HCT116 (cell line): Measurements from ENCODE around the gene ADK. TPM values are rescaled to one million over a fixed set of nuclear protein-coding genes. Genes with fewer than 3 reads are reported as not detected.

ENCODE experiments used
- ATAC-seq: fragments of 200-7000 bp; cut with Tn5 transposase; 2 replicates; pipeline ENCODE4 v1.9.1; 2020; ENCODE audit warnings: mild to moderate bottlenecking, moderate library complexity
- BruUV-seq: library from RNA; stranded (reverse); fragments of 400-500 nt; replicated peaks from 2 replicates; lab custom pipeline; 2021; lab: Mats Ljungman, UMichigan
- CTCF ChIA-PET: fragments of 300-600 bp; sonication (Branson Sonifier 250); formaldehyde crosslinking; loops from one replicate; lab custom pipeline; 2021; ENCODE audit warnings: antibody characterized with exemption; lab: Charles Lee
- POLR2A ChIA-PET: fragments of 300-600, 350-600 bp; sonication (Branson Sonifier 250); formaldehyde crosslinking; loops from one replicate; lab custom pipeline; 2021; ENCODE audit warnings: antibody characterized with exemption; lab: Charles Lee
- RAD21 ChIA-PET, 2 experiments: fragments of 300-600 bp; sonication (Branson Sonifier 250); formaldehyde crosslinking; loops; one replicate each; lab custom pipeline; 2023; ENCODE audit warnings: low total read pairs in 2 of 2; ENCODE audit not compliant: uncharacterized antibody in 2 of 2, unreplicated experiment in 2 of 2, low non-redundant PET in 1 of 2; lab: Charles Lee
- DNase-seq: peaks from one replicate; pipeline ENCODE4 v3.0.0-alpha.2; 2010; ENCODE audit warnings: low read depth, low spot score
- H2AFZ ChIP-seq: fragments of 200-600 bp; shearing (Covaris generic), sonication (generic); 2 replicates; pipeline ENCODE4 v1.6.1; 2017; ENCODE audit warnings: low read depth, mixed run types, mixed read lengths, antibody characterized with exemption, low read length; ENCODE audit not compliant: poor library complexity, severe bottlenecking
- H3K27ac ChIP-seq: 2 replicates; pipeline ENCODE4 v1.5.1; 2012; ENCODE audit warnings: low read depth, low read length
- H3K27me3 ChIP-seq: fragments of 200-600 bp; sonication (generic); 2 replicates; pipeline ENCODE4 v1.6.1; 2016; ENCODE audit warnings: mixed run types, low read length, mixed read lengths; ENCODE audit not compliant: insufficient read depth
- H3K36me3 ChIP-seq, 2 experiments: fragments of 200-500 bp in 1 of 2; fragments of 200-600 bp in 1 of 2; sonication (Bioruptor generic) in 1 of 2; sonication (generic) in 1 of 2; 2 replicates each; pipeline versions ENCODE4 v1.5.1 to v1.6.1; 2014 to 2016; ENCODE audit warnings: low read length in 2 of 2, inconsistent platforms in 1 of 2, mixed read lengths in 1 of 2, mixed run types in 1 of 2; ENCODE audit not compliant: insufficient read depth in 2 of 2, control insufficient read depth in 1 of 2
- H3K4me1 ChIP-seq, 2 experiments: fragments of 200-600 bp in 1 of 2; sonication (generic) in 1 of 2; 2 replicates each; pipeline versions ENCODE4 v1.5.1 to v1.6.1; 2012 to 2017; ENCODE audit warnings: low read length in 2 of 2, inconsistent platforms in 1 of 2, mild to moderate bottlenecking in 1 of 2, mixed read lengths in 1 of 2, mixed run types in 1 of 2, moderate library complexity in 1 of 2; ENCODE audit not compliant: insufficient read depth in 2 of 2, control insufficient read depth in 1 of 2
- H3K4me2 ChIP-seq: fragments of 200-600 bp; sonication (generic); 2 replicates; pipeline ENCODE4 v1.6.1; 2017; ENCODE audit warnings: mixed run types, low read length, mixed read lengths
- H3K4me3 ChIP-seq, 2 experiments: fragments of 200-600 bp in 1 of 2; sonication (generic) in 1 of 2; replicated peaks in 1 of 2; 2 replicates each; pipeline ENCODE4 v1.5.1; 2011 to 2016; ENCODE audit warnings: low read length in 2 of 2, control low read depth in 1 of 2, low read depth in 1 of 2, mild to moderate bottlenecking in 1 of 2, mixed read lengths in 1 of 2, mixed run types in 1 of 2
- H3K79me2 ChIP-seq: fragments of 200-600 bp; sonication (generic); 2 replicates; pipeline ENCODE4 v1.6.1; 2017; ENCODE audit warnings: mild to moderate bottlenecking, mixed run types, low read length, moderate library complexity, mixed read lengths; ENCODE audit not compliant: insufficient read depth
- H3K9ac ChIP-seq: fragments of 200-600 bp; sonication (generic); 2 replicates; pipeline ENCODE4 v1.6.1; 2016; ENCODE audit warnings: low read length, mixed read lengths
- H3K9me2 ChIP-seq: fragments of 200-600 bp; sonication (generic), shearing (Covaris generic); 2 replicates; pipeline ENCODE4 v1.6.1; 2017; ENCODE audit warnings: mixed run types, mild to moderate bottlenecking, moderate library complexity; ENCODE audit not compliant: insufficient read depth
- H3K9me3 ChIP-seq, 2 experiments: fragments of 200-500 bp in 1 of 2; fragments of 200-600 bp in 1 of 2; sonication (Bioruptor generic) in 1 of 2; sonication (generic) in 1 of 2; 2 replicates each; pipeline ENCODE4 v1.6.1; 2014 to 2017; ENCODE audit warnings: low read length in 2 of 2, mixed read lengths in 2 of 2, inconsistent platforms in 1 of 2, low read depth in 1 of 2, mild to moderate bottlenecking in 1 of 2, mixed run types in 1 of 2, moderate library complexity in 1 of 2; ENCODE audit not compliant: control insufficient read depth in 1 of 2, insufficient read depth in 1 of 2
- H4K20me1 ChIP-seq: fragments of 200-600 bp; sonication (generic), shearing (Covaris generic); 2 replicates; pipeline ENCODE4 v1.6.1; 2017; ENCODE audit warnings: mixed run types, mild to moderate bottlenecking, moderate library complexity; ENCODE audit not compliant: insufficient read depth
- ATF3 ChIP-seq: IDR thresholded peaks from 2 replicates; pipeline ENCODE4 v1.6.1; 2012
- CBX3 ChIP-seq: IDR thresholded peaks from 2 replicates; pipeline ENCODE4 v1.6.1; 2012; ENCODE audit warnings: low read depth
- CEBPB ChIP-seq: IDR thresholded peaks from 2 replicates; pipeline ENCODE4 v1.6.1; 2012; ENCODE audit warnings: low read depth
- CTCF ChIP-seq, 3 experiments: fragments of 200-600 bp in 1 of 3; sonication (generic) in 1 of 3; IDR thresholded peaks in 2 of 3; conservative IDR thresholded peaks in 1 of 3; 2 replicates each; pipeline ENCODE4 v1.5.1; 2012 to 2017; ENCODE audit warnings: low read depth in 2 of 3, low read length in 2 of 3, antibody characterized with exemption in 1 of 3, borderline replicate concordance in 1 of 3, control low read depth in 1 of 3, mild to moderate bottlenecking in 1 of 3, mixed read lengths in 1 of 3, mixed run types in 1 of 3, moderate library complexity in 1 of 3; ENCODE audit not compliant: insufficient read depth in 1 of 3
- EGR1 ChIP-seq: IDR thresholded peaks from 2 replicates; pipeline ENCODE4 v1.6.1; 2012; ENCODE audit warnings: low read depth
- EZH2 ChIP-seq: fragments of 200-600 bp; sonication (generic); IDR thresholded peaks from 2 replicates; pipeline ENCODE4 v1.6.1; 2017; ENCODE audit warnings: antibody characterized with exemption, mixed run types
- POLR2A ChIP-seq: IDR thresholded peaks from 2 replicates; pipeline ENCODE4 v1.7.0; 2011; ENCODE audit warnings: borderline replicate concordance; ENCODE audit not compliant: insufficient read depth, insufficient read length; ENCODE audit errors: extremely low read depth
- RAD21 ChIP-seq: IDR thresholded peaks from 2 replicates; pipeline ENCODE4 v1.6.1; 2012; ENCODE audit warnings: low read depth, mild to moderate bottlenecking
- SIN3A ChIP-seq: IDR thresholded peaks from 2 replicates; pipeline ENCODE4 v1.6.1; 2012; ENCODE audit warnings: low read depth
- SP1 ChIP-seq: IDR thresholded peaks from 2 replicates; pipeline ENCODE4 v1.6.1; 2012; ENCODE audit warnings: low read depth
- ZBTB33 ChIP-seq: IDR thresholded peaks from 2 replicates; pipeline ENCODE4 v1.6.1; 2011; ENCODE audit warnings: mild to moderate bottlenecking, low read length, moderate library complexity; ENCODE audit not compliant: insufficient replicate concordance; ENCODE audit errors: extremely low read depth
- ZFX ChIP-seq: fragments of 450-650 bp; IDR thresholded peaks from 2 replicates; pipeline ENCODE4 v1.6.1; 2017
- intact Hi-C: fragments of 100-400 bp; cut with micrococcal nuclease; formaldehyde crosslinking; loops from 2 replicates; pipeline ENCODE4 v1.10.0; 2022
- total RNA-seq: library from RNA; stranded (reverse); gene quantifications from one replicate; pipeline ENCODE4 v1.2.1, GENCODE V29; 2021; ENCODE audit not compliant: unreplicated experiment

The ADK gene
- total RNA-seq, 1 experiment from 2014 or later: 55.0 TPM

GRCh38 chr10:74596713-74597112 lies 445.7 kb downstream of the ADK start:
- intact Hi-C loops: no loop called here
- H3K27ac ChIP-seq: no peak overlapping the region
- ChIA-PET CTCF (no interaction called here), POLR2A (no interaction called here), RAD21 (no interaction called here)
- DNase-seq (no peak), ATAC-seq (no peak)
- H4K20me1 ChIP-seq: no peaks in the 10 kb centered on the region
- H3K79me2 ChIP-seq: no peaks in the 10 kb centered on the region
- no peak overlapping the region for H3K4me3 ChIP-seq
- no peaks in the 10 kb centered on the region for H3K9me2 ChIP-seq
- H3K9me3 ChIP-seq: no peaks in the 10 kb centered on the region
- no peaks in the 10 kb centered on the region for H3K27me3 ChIP-seq
- H3K4me2 ChIP-seq: no peak overlapping the region
- no peaks in the 10 kb centered on the region for H3K36me3 ChIP-seq
- TF ChIP-seq CTCF (IDR thresholded peaks at IDR 0.05 in 2 of 3, conservative IDR thresholded peaks at IDR 0.05 in 1 of 3; ENCODE audit: borderline replicate concordance in 1 of 3, insufficient read depth in 1 of 3, low read depth in 2 of 3, low read length in 2 of 3): no peak
- TF ChIP-seq SIN3A: no peak
- no peak for TF ChIP-seq RAD21
- TF ChIP-seq CBX3: no peak
- no peak for TF ChIP-seq POLR2A
- TF ChIP-seq ATF3: no peak
- TF ChIP-seq CEBPB: no peak
- H3K9ac ChIP-seq: no peak overlapping the region
- H2AFZ ChIP-seq: no peak overlapping the region
- no peaks in the 10 kb centered on the region for H3K4me1 ChIP-seq
- BruUV-seq: no TSS peak

GRCh38 chr10:74598891-74599566 lies 448.0 kb downstream of the ADK start:
- no peaks in the 10 kb centered on the region for H3K27me3 ChIP-seq
- H3K36me3 ChIP-seq: no peaks in the 10 kb centered on the region
- no peak for ATAC-seq
- DNase-seq: no peak
- H3K27ac ChIP-seq: no peak overlapping the region
- H3K4me3 ChIP-seq: no peak overlapping the region
- no TSS peak for BruUV-seq
- no peak overlapping the region for H3K4me2 ChIP-seq
- H2AFZ ChIP-seq: no peak overlapping the region
- H3K4me1 ChIP-seq: no peaks in the 10 kb centered on the region
- no peaks in the 10 kb centered on the region for H3K79me2 ChIP-seq
- RAD21 ChIA-PET: no interaction called here
- POLR2A ChIA-PET: no interaction called here
- no peak overlapping the region for H3K9ac ChIP-seq
- TF ChIP-seq EZH2 (no peak), RAD21 (no peak), EGR1 (no peak), CEBPB (no peak), SIN3A (no peak), SP1 (no peak), ZBTB33 (no peak), CBX3 (no peak), ZFX (no peak), CTCF (IDR thresholded peaks at IDR 0.05 in 2 of 3, conservative IDR thresholded peaks at IDR 0.05 in 1 of 3; ENCODE audit: borderline replicate concordance in 1 of 3, insufficient read depth in 1 of 3, low read depth in 2 of 3, low read length in 2 of 3) (no peak)
- TF ChIP-seq, all 23 proteins: peak for 0
- no peaks in the 10 kb centered on the region for H4K20me1 ChIP-seq
- H3K9me2 ChIP-seq: no peaks in the 10 kb centered on the region
- no peaks in the 10 kb centered on the region for H3K9me3 ChIP-seq
- CTCF ChIA-PET: no interaction called here
- intact Hi-C loops: no loop called here
